Measurements from ENCODE around the gene SRSF1.

GRCh38 chr17:57983446-57983845 lies 23.6 kb downstream of the SRSF1 start:
- TF ChIP-seq CTCF (IDR thresholded peaks at IDR 0.05; ENCODE audit: low read length) (no peak), EZH2phosphoT487 (IDR thresholded peaks at IDR 0.05; ENCODE audit: low read length) (no peak), EZH2 (optimal IDR thresholded peaks at IDR 0.05; ENCODE audit: low read depth, low read length) (no peak)

Measured in MM.1S (cell line).